A549 (cell line): ENCODE results near the gene ANO4. TPM values are rescaled to one million over a fixed set of nuclear protein-coding genes. Genes with fewer than 3 reads are reported as not detected.

Experiments
- ATAC-seq, 2 experiments: fragments of 200-7000 bp in 1 of 2; fragments of >200 bp in 1 of 2; cut with Nextera tagmentation in 1 of 2; cut with Tn5 transposase in 1 of 2; 3 replicates each; pipeline versions ENCODE4 v1.8.0 to v1.9.1; 2018 to 2020; ENCODE audit warnings: mild to moderate bottlenecking in 1 of 2, moderate library complexity in 1 of 2
- CTCF ChIA-PET: fragments of 300-600 bp; sonication (Branson Sonifier 250); formaldehyde crosslinking; extraction: SDS; loops from one replicate; lab custom pipeline; 2021; ENCODE audit warnings: antibody characterized with exemption, inconsistent platforms; lab: Yijun Ruan, JAX
- POLR2A ChIA-PET: fragments of 350-600 bp; formaldehyde crosslinking; extraction: SDS; loops from one replicate; lab custom pipeline; 2021; ENCODE audit warnings: antibody characterized with exemption, inconsistent platforms; lab: Yijun Ruan, JAX
- DNase-seq, 2 experiments: peaks; one replicate each; pipeline versions ENCODE4 v3.0.0 to v3.0.0-alpha.2; 2011 to 2016; ENCODE audit warnings: low read depth in 1 of 2, low spot score in 1 of 2
- FAIRE-seq: peaks from 2 replicates; lab custom pipeline; 2011; peaks lifted over from hg19 to GRCh38; lab: Jason Lieb, UNC
- H3K27ac ChIP-seq, 2 experiments: fragments of >200 bp; sonication (Bioruptor Twin); formaldehyde crosslinking; 3 replicates each; pipeline ENCODE4 v1.5.1; 2016 to 2017
- H3K4me1 ChIP-seq: fragments of >200 bp; sonication (Bioruptor Twin); formaldehyde crosslinking; 3 replicates; pipeline ENCODE4 v1.6.1; 2016
- H3K4me2 ChIP-seq: fragments of >200 bp; sonication (Bioruptor Twin); formaldehyde crosslinking; 3 replicates; pipeline ENCODE4 v1.6.1; 2016
- H3K4me3 ChIP-seq: fragments of >200 bp; sonication (Bioruptor Twin); formaldehyde crosslinking; 3 replicates; pipeline ENCODE4 v1.5.1; 2016
- H3K9me3 ChIP-seq: fragments of >200 bp; sonication (Bioruptor Twin); formaldehyde crosslinking; 3 replicates; pipeline ENCODE4 v1.6.1; 2016
- BHLHE40 ChIP-seq: IDR thresholded peaks from 2 replicates; pipeline ENCODE4 v1.6.1; 2012; ENCODE audit warnings: low read depth, low read length, inconsistent platforms
- CEBPB ChIP-seq, 2 experiments: fragments of >200 bp in 1 of 2; sonication (Bioruptor Twin) in 1 of 2; formaldehyde crosslinking in 1 of 2; IDR thresholded peaks; 2 replicates each; pipeline ENCODE4 v1.6.1; 2012 to 2016
- CHD2 ChIP-seq: fragments of 150-350 bp; IDR thresholded peaks from 2 replicates; pipeline ENCODE4 v1.6.1; 2014; ENCODE audit warnings: low read length; ENCODE audit not compliant: partially characterized antibody
- EHF ChIP-seq: fragments of 250-450 bp; sonication (Bioruptor Pico); IDR thresholded peaks from 2 replicates; pipeline ENCODE4 v1.5.0; 2020; ENCODE audit warnings: mild to moderate bottlenecking
- GATA3 ChIP-seq: IDR thresholded peaks from 2 replicates; pipeline ENCODE4 v1.6.1; 2012; ENCODE audit warnings: borderline replicate concordance
- HEYL ChIP-seq: fragments of 250-450 bp; sonication (Bioruptor Pico); IDR thresholded peaks from 2 replicates; pipeline ENCODE4 v1.8.0; 2021; ENCODE audit warnings: mild to moderate bottlenecking, moderate library complexity
- HOXA7 ChIP-seq: fragments of 250-450 bp; sonication (Bioruptor Pico); IDR thresholded peaks from 2 replicates; pipeline ENCODE4 v1.5.0; 2020; ENCODE audit warnings: mild to moderate bottlenecking, moderate library complexity
- HOXB13 ChIP-seq: fragments of 250-450 bp; sonication (Bioruptor Pico); IDR thresholded peaks from 2 replicates; pipeline ENCODE4 v1.5.0; 2020; ENCODE audit warnings: low read depth, mild to moderate bottlenecking, moderate library complexity
- HOXB5 ChIP-seq: fragments of 250-450 bp; sonication (Bioruptor Pico); IDR thresholded peaks from 2 replicates; pipeline ENCODE4 v1.5.0; 2020; ENCODE audit warnings: mild to moderate bottlenecking, moderate library complexity
- JUN ChIP-seq, 2 experiments: fragments of >200 bp; sonication (Bioruptor Twin); formaldehyde crosslinking; IDR thresholded peaks; 2 replicates in 1 of 2; 3 replicates in 1 of 2; pipeline ENCODE4 v1.6.1; 2016 to 2017
- JUNB ChIP-seq: fragments of >200 bp; sonication (Bioruptor Twin); formaldehyde crosslinking; IDR thresholded peaks from 2 replicates; pipeline ENCODE4 v1.6.1; 2016
- KDM1A ChIP-seq: fragments of 200-600 bp; sonication (generic); IDR thresholded peaks from 2 replicates; pipeline ENCODE4 v1.6.1; 2016; ENCODE audit warnings: low read depth, mild to moderate bottlenecking
- NFE2L2 ChIP-seq: fragments of 150-350 bp; conservative IDR thresholded peaks from 2 replicates; pipeline ENCODE4 v1.6.1; 2014; ENCODE audit warnings: low read length
- PHF8 ChIP-seq: fragments of 200-600 bp; sonication (generic); IDR thresholded peaks from 2 replicates; pipeline ENCODE4 v1.6.1; 2016; ENCODE audit warnings: low read depth, mild to moderate bottlenecking, antibody characterized with exemption, moderate library complexity, borderline replicate concordance
- POLR2A ChIP-seq: IDR thresholded peaks from 2 replicates; pipeline ENCODE4 v1.6.1; 2012; ENCODE audit warnings: mild to moderate bottlenecking, low read length
- POLR2AphosphoS2 ChIP-seq: conservative IDR thresholded peaks from 2 replicates; pipeline ENCODE4 v1.6.1; 2012; ENCODE audit warnings: low read length, improper control_type of control experiment, inconsistent platforms
- RAD21 ChIP-seq, 2 experiments: fragments of >200 bp in 1 of 2; sonication (Bioruptor Twin) in 1 of 2; formaldehyde crosslinking in 1 of 2; IDR thresholded peaks in 1 of 2; conservative IDR thresholded peaks in 1 of 2; 2 replicates in 1 of 2; 3 replicates in 1 of 2; pipeline ENCODE4 v1.6.1; 2012 to 2018; ENCODE audit warnings: inconsistent platforms in 1 of 2
- RNF2 ChIP-seq: fragments of 200-600 bp; sonication (generic); IDR thresholded peaks from 2 replicates; pipeline ENCODE4 v1.6.1; 2016; ENCODE audit warnings: low read depth, mild to moderate bottlenecking, antibody characterized with exemption, moderate library complexity, borderline replicate concordance
- SMC3 ChIP-seq: fragments of >200 bp; sonication (Bioruptor Twin); formaldehyde crosslinking; IDR thresholded peaks from 3 replicates; pipeline ENCODE4 v1.6.1; 2018; ENCODE audit warnings: inconsistent platforms
- ZNF302 ChIP-seq: fragments of 250-450 bp; sonication (Bioruptor Pico); IDR thresholded peaks from 2 replicates; pipeline ENCODE4 v1.9.0; 2021; ENCODE audit warnings: inconsistent platforms, mild to moderate bottlenecking, moderate library complexity
- ZSCAN20 ChIP-seq: fragments of 250-450 bp; sonication (Bioruptor Pico); IDR thresholded peaks from 2 replicates; pipeline ENCODE4 v1.8.0; 2022; ENCODE audit warnings: mild to moderate bottlenecking, moderate library complexity
- WGBS: methylation state at CpG from one replicate; pipeline ENCODE4 v1.1.6; 2017; ENCODE audit errors: missing lambda C conversion rate; 5-methylcytosine and 5-hydroxymethylcytosine counted together
- polyA plus RNA-seq, 4 experiments: library from polyadenylated mRNA; depleted of rRNA in 3 of 4; stranded (reverse); fragments of >200 nt; fragmentation: RNase III in 1 of 4; extraction: RNeasy Plus Mini Kit Qiagen cat#74134 plus additional on column Dnase treatment in 1 of 4; gene quantifications; 2 replicates in 3 of 4; 3 replicates in 1 of 4; pipeline ENCODE4 v1.2.3, GENCODE V29; 2011 to 2017
- TF ChIP-seq, protein P1 (sequence below): fragments of >200 bp; sonication (Bioruptor Twin); formaldehyde crosslinking; IDR thresholded peaks from 2 replicates; pipeline ENCODE4 v1.6.1; 2016
- TF ChIP-seq, protein P2 (sequence below): fragments of >200 bp; sonication (Bioruptor Twin); formaldehyde crosslinking; IDR thresholded peaks from 3 replicates; pipeline ENCODE4 v1.5.1; 2016
- TF ChIP-seq, protein P3 (sequence below): IDR thresholded peaks from 2 replicates; pipeline ENCODE4 v1.6.1; 2012; ENCODE audit warnings: low read depth, borderline replicate concordance
- TF ChIP-seq, protein P4 (sequence below): fragments of 250-450 bp; sonication (Bioruptor Pico); IDR thresholded peaks from 2 replicates; pipeline ENCODE4 v1.5.0; 2020; ENCODE audit warnings: low read depth, mild to moderate bottlenecking, moderate library complexity
- TF ChIP-seq, protein P5 (sequence below): IDR thresholded peaks from 2 replicates; pipeline ENCODE4 v1.6.1; 2012
- TF ChIP-seq, protein P6 (sequence below): fragments of 200-600 bp; sonication (generic); IDR thresholded peaks from 2 replicates; pipeline ENCODE4 v1.6.1; 2016; ENCODE audit warnings: antibody characterized with exemption, mild to moderate bottlenecking, moderate library complexity
- TF ChIP-seq, protein P7 (sequence below): fragments of >200 bp; sonication (Bioruptor Twin); formaldehyde crosslinking; IDR thresholded peaks from 3 replicates; pipeline ENCODE4 v1.6.1; 2016

The ANO4 gene
- polyA plus RNA-seq, 2 of the 4 experiments (the other 2 are of a cell fraction), result 0.17 TPM; not detected in 1

DNA sequence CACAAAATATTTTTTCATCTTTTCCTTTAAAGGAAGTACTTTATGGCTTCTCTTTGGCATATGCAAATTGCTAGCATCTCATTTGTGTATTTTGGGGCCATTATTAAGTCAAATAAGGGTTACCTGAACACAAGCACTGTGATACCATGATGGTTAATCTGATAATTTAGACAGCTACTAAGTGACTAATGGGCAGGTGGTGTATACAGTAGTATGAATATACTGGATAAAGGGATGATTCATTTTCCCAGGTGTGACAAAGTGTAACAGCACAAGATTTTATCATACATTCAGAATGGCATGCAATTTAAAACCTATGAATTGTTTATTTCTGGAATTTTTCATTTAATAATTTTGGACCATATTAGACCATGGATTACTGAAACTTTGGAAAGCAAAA lies 27.2 kb upstream of the ANO4 start:
- ATAC-seq (no peak), FAIRE-seq (no peak), DNase-seq (no peak)
- H3K9me3 ChIP-seq, result no peaks in the 10 kb centered on the region
- no peak overlapping the region for H3K4me3 ChIP-seq
- ChIA-PET CTCF (interaction anchor here (0.6 kb wide), 1 partner anchor 1174 kb away, joined by 3 read pairs; no protein-coding TSS in a partner anchor), POLR2A (no interaction called here)
- H3K4me2 ChIP-seq, result no peak overlapping the region
- TF ChIP-seq RNF2 (no peak), NFE2L2 (no peak), KDM1A (no peak), ZSCAN20 (CRISPR knock-in tag) (no peak), SMC3 (no peak), POLR2AphosphoS2 (no peak), HOXA7 (no peak), POLR2A (no peak), ZNF302 (CRISPR knock-in tag) (no peak), JUN (IDR thresholded peaks at IDR 0.05) (no peak), EHF (CRISPR knock-in tag) (no peak), CHD2 (no peak), PHF8 (no peak), JUNB (no peak)
- TF ChIP-seq, protein P1, sequence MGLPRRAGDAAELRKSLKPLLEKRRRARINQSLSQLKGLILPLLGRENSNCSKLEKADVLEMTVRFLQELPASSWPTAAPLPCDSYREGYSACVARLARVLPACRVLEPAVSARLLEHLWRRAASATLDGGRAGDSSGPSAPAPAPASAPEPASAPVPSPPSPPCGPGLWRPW, result no peak
- TF ChIP-seq, protein P2, sequence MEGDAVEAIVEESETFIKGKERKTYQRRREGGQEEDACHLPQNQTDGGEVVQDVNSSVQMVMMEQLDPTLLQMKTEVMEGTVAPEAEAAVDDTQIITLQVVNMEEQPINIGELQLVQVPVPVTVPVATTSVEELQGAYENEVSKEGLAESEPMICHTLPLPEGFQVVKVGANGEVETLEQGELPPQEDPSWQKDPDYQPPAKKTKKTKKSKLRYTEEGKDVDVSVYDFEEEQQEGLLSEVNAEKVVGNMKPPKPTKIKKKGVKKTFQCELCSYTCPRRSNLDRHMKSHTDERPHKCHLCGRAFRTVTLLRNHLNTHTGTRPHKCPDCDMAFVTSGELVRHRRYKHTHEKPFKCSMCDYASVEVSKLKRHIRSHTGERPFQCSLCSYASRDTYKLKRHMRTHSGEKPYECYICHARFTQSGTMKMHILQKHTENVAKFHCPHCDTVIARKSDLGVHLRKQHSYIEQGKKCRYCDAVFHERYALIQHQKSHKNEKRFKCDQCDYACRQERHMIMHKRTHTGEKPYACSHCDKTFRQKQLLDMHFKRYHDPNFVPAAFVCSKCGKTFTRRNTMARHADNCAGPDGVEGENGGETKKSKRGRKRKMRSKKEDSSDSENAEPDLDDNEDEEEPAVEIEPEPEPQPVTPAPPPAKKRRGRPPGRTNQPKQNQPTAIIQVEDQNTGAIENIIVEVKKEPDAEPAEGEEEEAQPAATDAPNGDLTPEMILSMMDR, result no peak
- TF ChIP-seq, protein P3, sequence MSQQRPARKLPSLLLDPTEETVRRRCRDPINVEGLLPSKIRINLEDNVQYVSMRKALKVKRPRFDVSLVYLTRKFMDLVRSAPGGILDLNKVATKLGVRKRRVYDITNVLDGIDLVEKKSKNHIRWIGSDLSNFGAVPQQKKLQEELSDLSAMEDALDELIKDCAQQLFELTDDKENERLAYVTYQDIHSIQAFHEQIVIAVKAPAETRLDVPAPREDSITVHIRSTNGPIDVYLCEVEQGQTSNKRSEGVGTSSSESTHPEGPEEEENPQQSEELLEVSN, result no peak
- TF ChIP-seq, protein P4, sequence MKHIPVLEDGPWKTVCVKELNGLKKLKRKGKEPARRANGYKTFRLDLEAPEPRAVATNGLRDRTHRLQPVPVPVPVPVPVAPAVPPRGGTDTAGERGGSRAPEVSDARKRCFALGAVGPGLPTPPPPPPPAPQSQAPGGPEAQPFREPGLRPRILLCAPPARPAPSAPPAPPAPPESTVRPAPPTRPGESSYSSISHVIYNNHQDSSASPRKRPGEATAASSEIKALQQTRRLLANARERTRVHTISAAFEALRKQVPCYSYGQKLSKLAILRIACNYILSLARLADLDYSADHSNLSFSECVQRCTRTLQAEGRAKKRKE (CRISPR knock-in tag), result no peak
- no peaks in the 10 kb centered on the region for H3K4me1 ChIP-seq
- H3K27ac ChIP-seq, result no peak overlapping the region

DNA sequence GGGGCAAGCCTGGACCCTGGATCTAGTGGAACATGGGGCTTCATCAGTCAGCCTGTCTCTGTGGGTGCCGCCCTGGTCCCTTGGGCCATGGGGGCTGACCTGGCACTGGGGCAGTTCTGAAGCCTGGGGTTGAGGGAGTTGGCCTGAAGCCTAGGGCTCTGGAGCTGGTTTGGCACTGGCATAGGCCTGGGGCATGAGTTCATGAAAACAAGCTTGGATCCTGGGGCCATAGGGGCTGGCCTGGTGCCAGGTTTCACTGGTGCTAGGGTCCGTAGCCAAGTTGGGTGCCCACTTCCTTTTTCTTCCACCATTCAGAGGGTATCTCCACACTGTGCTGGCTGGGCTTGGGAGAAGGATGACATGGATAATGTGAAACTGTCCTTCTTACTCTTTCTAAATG lies 26.6 kb upstream of the ANO4 start:
- FAIRE-seq (no peak), DNase-seq (no peak), ATAC-seq (no peak)
- CTCF ChIA-PET, result interaction anchor here (0.6 kb wide), 1 partner anchor 1174 kb away, joined by 3 read pairs; no protein-coding TSS in a partner anchor
- no peaks in the 10 kb centered on the region for H3K9me3 ChIP-seq
- no peak overlapping the region for H3K27ac ChIP-seq
- no peak overlapping the region for H3K4me2 ChIP-seq
- H3K4me1 ChIP-seq, result no peaks in the 10 kb centered on the region
- 7% methylated on average over 2 of the region's 2 CpGs for WGBS
- no peak overlapping the region for H3K4me3 ChIP-seq
- POLR2A ChIA-PET, result no interaction called here
- TF ChIP-seq POLR2A, result no peak
- no peak for TF ChIP-seq PHF8
- TF ChIP-seq NFE2L2, result no peak
- TF ChIP-seq, protein P5, sequence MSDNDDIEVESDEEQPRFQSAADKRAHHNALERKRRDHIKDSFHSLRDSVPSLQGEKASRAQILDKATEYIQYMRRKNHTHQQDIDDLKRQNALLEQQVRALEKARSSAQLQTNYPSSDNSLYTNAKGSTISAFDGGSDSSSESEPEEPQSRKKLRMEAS, result no peak
- TF ChIP-seq, protein P6, sequence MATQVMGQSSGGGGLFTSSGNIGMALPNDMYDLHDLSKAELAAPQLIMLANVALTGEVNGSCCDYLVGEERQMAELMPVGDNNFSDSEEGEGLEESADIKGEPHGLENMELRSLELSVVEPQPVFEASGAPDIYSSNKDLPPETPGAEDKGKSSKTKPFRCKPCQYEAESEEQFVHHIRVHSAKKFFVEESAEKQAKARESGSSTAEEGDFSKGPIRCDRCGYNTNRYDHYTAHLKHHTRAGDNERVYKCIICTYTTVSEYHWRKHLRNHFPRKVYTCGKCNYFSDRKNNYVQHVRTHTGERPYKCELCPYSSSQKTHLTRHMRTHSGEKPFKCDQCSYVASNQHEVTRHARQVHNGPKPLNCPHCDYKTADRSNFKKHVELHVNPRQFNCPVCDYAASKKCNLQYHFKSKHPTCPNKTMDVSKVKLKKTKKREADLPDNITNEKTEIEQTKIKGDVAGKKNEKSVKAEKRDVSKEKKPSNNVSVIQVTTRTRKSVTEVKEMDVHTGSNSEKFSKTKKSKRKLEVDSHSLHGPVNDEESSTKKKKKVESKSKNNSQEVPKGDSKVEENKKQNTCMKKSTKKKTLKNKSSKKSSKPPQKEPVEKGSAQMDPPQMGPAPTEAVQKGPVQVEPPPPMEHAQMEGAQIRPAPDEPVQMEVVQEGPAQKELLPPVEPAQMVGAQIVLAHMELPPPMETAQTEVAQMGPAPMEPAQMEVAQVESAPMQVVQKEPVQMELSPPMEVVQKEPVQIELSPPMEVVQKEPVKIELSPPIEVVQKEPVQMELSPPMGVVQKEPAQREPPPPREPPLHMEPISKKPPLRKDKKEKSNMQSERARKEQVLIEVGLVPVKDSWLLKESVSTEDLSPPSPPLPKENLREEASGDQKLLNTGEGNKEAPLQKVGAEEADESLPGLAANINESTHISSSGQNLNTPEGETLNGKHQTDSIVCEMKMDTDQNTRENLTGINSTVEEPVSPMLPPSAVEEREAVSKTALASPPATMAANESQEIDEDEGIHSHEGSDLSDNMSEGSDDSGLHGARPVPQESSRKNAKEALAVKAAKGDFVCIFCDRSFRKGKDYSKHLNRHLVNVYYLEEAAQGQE, result no peak
- no peak for TF ChIP-seq HEYL
- TF ChIP-seq, protein P7, sequence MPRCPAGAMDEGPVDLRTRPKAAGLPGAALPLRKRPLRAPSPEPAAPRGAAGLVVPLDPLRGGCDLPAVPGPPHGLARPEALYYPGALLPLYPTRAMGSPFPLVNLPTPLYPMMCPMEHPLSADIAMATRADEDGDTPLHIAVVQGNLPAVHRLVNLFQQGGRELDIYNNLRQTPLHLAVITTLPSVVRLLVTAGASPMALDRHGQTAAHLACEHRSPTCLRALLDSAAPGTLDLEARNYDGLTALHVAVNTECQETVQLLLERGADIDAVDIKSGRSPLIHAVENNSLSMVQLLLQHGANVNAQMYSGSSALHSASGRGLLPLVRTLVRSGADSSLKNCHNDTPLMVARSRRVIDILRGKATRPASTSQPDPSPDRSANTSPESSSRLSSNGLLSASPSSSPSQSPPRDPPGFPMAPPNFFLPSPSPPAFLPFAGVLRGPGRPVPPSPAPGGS, result no peak
- TF ChIP-seq GATA3, result no peak
- no peak for TF ChIP-seq POLR2AphosphoS2
- TF ChIP-seq, protein P3, result no peak
- no peak for TF ChIP-seq CHD2
- no peak for TF ChIP-seq BHLHE40
- TF ChIP-seq HOXB5, result no peak
- no peak for TF ChIP-seq HOXB13 (CRISPR knock-in tag)
- TF ChIP-seq RAD21 (conservative IDR thresholded peaks at IDR 0.05 in 1 of 2, IDR thresholded peaks at IDR 0.05 in 1 of 2), result no peak
- TF ChIP-seq CEBPB (IDR thresholded peaks at IDR 0.05), result no peak
